AG09319 (cell line): ENCODE measurements around the gene PNPLA6.

ENCODE experiments used
- DNase-seq: peaks from one replicate; pipeline ENCODE4 v3.0.0-alpha.2; 2010; ENCODE audit warnings: low read depth; ENCODE audit errors: extremely low read depth
- TF ChIP-seq, protein P1 (sequence below): IDR thresholded peaks from 2 replicates; pipeline ENCODE4 v1.5.1; 2011; ENCODE audit warnings: low read depth, mild to moderate bottlenecking, inconsistent platforms, low read length, moderate library complexity

Gene PNPLA6

DNA sequence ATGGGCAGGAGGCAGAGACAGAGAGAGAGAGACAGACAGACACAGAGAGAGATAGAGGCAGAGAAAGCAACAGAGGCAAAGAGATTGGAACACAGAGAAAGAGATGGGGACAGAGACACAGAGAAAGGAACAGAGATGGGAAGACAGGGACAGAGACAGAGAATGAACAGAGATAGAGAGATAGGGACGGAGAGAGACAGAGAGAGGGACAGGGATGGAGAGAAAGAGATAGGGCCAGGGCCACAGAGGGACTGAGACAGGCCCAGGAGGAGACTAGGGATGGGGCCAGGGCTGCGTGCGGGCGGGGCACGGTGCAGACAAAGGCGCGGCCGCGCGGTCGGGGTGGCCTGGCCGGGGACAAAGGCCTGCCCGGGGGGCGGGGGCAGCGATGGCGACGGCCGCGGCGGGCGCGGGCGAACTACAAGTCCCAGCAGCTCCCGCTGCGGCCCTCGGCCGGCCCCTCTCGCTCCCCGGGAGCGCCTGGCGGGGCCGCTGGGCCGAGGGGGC is 19.8 kb upstream of the PNPLA6 start, which contains the start of gene ZNF358:
ZNF358 (plus strand) TSS at position 459 of the 507 bp plus-strand sequence. CDS start 3,140 bp downstream, outside the sequence.
- peak; percentile 45 for DNase-seq
- TF ChIP-seq, protein P1, sequence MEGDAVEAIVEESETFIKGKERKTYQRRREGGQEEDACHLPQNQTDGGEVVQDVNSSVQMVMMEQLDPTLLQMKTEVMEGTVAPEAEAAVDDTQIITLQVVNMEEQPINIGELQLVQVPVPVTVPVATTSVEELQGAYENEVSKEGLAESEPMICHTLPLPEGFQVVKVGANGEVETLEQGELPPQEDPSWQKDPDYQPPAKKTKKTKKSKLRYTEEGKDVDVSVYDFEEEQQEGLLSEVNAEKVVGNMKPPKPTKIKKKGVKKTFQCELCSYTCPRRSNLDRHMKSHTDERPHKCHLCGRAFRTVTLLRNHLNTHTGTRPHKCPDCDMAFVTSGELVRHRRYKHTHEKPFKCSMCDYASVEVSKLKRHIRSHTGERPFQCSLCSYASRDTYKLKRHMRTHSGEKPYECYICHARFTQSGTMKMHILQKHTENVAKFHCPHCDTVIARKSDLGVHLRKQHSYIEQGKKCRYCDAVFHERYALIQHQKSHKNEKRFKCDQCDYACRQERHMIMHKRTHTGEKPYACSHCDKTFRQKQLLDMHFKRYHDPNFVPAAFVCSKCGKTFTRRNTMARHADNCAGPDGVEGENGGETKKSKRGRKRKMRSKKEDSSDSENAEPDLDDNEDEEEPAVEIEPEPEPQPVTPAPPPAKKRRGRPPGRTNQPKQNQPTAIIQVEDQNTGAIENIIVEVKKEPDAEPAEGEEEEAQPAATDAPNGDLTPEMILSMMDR, result no peak

GRCh38 chr19:7516333-7516732 is 19.2 kb upstream of the PNPLA6 start:
- DNase-seq, result no peak
- TF ChIP-seq, protein P1, result no peak

DNA sequence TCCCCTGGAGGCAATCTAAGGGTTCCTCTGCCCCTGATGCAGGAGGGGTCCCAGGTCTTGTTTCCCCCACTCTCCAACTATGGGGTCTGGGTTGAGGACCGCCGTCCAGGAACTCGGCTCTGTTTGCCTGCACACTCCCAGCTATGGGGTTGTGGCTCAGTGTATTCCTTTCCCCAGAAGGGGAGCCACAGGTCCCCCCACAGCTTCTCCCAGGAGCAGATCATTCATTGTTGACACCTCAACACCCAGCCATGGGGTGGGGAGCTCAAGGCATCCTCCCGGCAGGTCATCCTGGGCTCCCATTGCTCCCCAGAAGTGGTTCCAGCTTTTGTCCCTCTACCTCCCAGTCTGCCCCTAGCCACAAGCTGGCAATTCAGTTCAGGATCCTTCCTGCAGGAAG is 18.6 kb upstream of the PNPLA6 start:
- DNase-seq, result no peak
- TF ChIP-seq, protein P1, result no peak

- TF ChIP-seq, protein P1, result no peak
- no peak for DNase-seq
Measured at GRCh38 chr19:7519361-7520130, 16.0 kb upstream of the PNPLA6 start.

GRCh38 chr19:7520131-7521051 is 15.1 kb upstream of the PNPLA6 start:
- no peak for DNase-seq
- TF ChIP-seq, protein P1, result no peak

GRCh38 chr19:7521551-7522071 is 13.9 kb upstream of the PNPLA6 start:
- no peak for DNase-seq
- TF ChIP-seq, protein P1, result no peak
